K562 (cell line): ENCODE measurements around the gene LLCFC1. TPM values are rescaled to one million over a fixed set of nuclear protein-coding genes. Genes with fewer than 3 reads are reported as not detected.

Source experiments
- ATAC-seq: fragments of 200-7000 bp; cut with Tn5 transposase; 3 replicates; pipeline ENCODE4 v1.9.1; 2020; ENCODE audit warnings: moderate library complexity
- BruUV-seq: library from RNA; stranded (reverse); fragments of 400-500 nt; replicated peaks from 2 replicates; lab custom pipeline; 2021; lab: Mats Ljungman, UMichigan
- CTCF ChIA-PET: fragments of 300-600 bp; formaldehyde crosslinking; extraction: SDS; loops from one replicate; lab custom pipeline; 2021; ENCODE audit warnings: low intra/inter-chr PET ratio; lab: Yijun Ruan, JAX
- POLR2A ChIA-PET: fragments of 300-600, 350-650 bp; sonication (Branson Sonifier 250); formaldehyde crosslinking; extraction: SDS; loops from one replicate; lab custom pipeline; 2021; ENCODE audit warnings: antibody characterized with exemption, inconsistent platforms; lab: Yijun Ruan, JAX
- DNase-seq, 4 experiments: peaks; one replicate each; pipeline versions ENCODE4 v3.0.0 to v3.0.0-alpha.2; 2011 to 2018; ENCODE audit warnings: low spot score in 3 of 4, mixed read lengths in 3 of 4; ENCODE audit errors: extremely low read depth in 1 of 4
- FAIRE-seq: peaks from 2 replicates; lab custom pipeline; 2011; peaks lifted over from hg19 to GRCh38; lab: Jason Lieb, UNC
- H2AFZ ChIP-seq: 2 replicates; pipeline ENCODE4 v1.6.0; 2011; ENCODE audit warnings: low read depth, low read length, control low read depth, inconsistent platforms
- H3K27ac ChIP-seq: fragments of 200-600 bp; 3 replicates; pipeline ENCODE4 v1.8.0; 2011; ENCODE audit warnings: low read depth, mild to moderate bottlenecking, control low read depth, inconsistent platforms, low read length, moderate library complexity, mixed read lengths; ENCODE audit errors: extremely low read depth
- H3K27me3 ChIP-seq, 2 experiments: fragments of 300-600 bp in 1 of 2; 2 replicates in 1 of 2; 3 replicates in 1 of 2; pipeline versions ENCODE4 v1.6.0 to v1.8.0; 2011; ENCODE audit warnings: inconsistent platforms in 2 of 2, low read length in 2 of 2, mild to moderate bottlenecking in 1 of 2, mixed read lengths in 1 of 2, moderate library complexity in 1 of 2; ENCODE audit not compliant: control insufficient read depth in 2 of 2, insufficient read depth in 2 of 2
- H3K36me3 ChIP-seq: fragments of 300-600 bp; 3 replicates; pipeline ENCODE4 v1.8.0; 2011; ENCODE audit warnings: mild to moderate bottlenecking, low read length, inconsistent platforms; ENCODE audit not compliant: control insufficient read depth, insufficient read depth
- H3K4me1 ChIP-seq, 2 experiments: fragments of 200-600 bp in 1 of 2; replicated peaks in 1 of 2; 2 replicates in 1 of 2; 3 replicates in 1 of 2; pipeline versions ENCODE4 v1.5.1 to v1.8.0; 2011; ENCODE audit warnings: inconsistent platforms in 2 of 2, low read length in 2 of 2, mild to moderate bottlenecking in 1 of 2, mixed read lengths in 1 of 2, moderate library complexity in 1 of 2; ENCODE audit not compliant: control insufficient read depth in 2 of 2, insufficient read depth in 2 of 2
- H3K4me2 ChIP-seq: 2 replicates; pipeline ENCODE4 v1.6.1; 2011; ENCODE audit warnings: low read length, control low read depth, inconsistent platforms, mixed read lengths; ENCODE audit not compliant: insufficient read depth
- H3K4me3 ChIP-seq: fragments of 200-600 bp; sonication (generic), shearing (Covaris generic); 2 replicates; pipeline ENCODE4 v1.5.1; 2016; ENCODE audit warnings: control low read depth, inconsistent platforms
- H3K79me2 ChIP-seq: fragments of 200-600 bp; 3 replicates; pipeline ENCODE4 v1.8.0; 2011; ENCODE audit warnings: low read length, inconsistent platforms; ENCODE audit not compliant: control insufficient read depth, insufficient read depth
- H3K9ac ChIP-seq, 2 experiments: 2 replicates each; pipeline versions ENCODE4 v1.6.0 to v1.6.1; 2011; ENCODE audit warnings: low read depth in 2 of 2, low read length in 2 of 2, control low read depth in 1 of 2, inconsistent platforms in 1 of 2, mild to moderate bottlenecking in 1 of 2, mixed read lengths in 1 of 2; ENCODE audit not compliant: insufficient read depth in 1 of 2
- H3K9me1 ChIP-seq: one replicate; pipeline ENCODE4 v1.6.0; 2011; ENCODE audit warnings: inconsistent platforms, mild to moderate bottlenecking, low read length, moderate library complexity; ENCODE audit not compliant: control insufficient read depth, insufficient read depth
- H3K9me3 ChIP-seq: replicated peaks from 2 replicates; pipeline ENCODE4 v1.5.1; 2011; ENCODE audit warnings: low read depth, low read length, inconsistent platforms; ENCODE audit not compliant: control insufficient read depth, insufficient read depth
- H4K20me1 ChIP-seq: replicated peaks from 2 replicates; pipeline ENCODE4 v1.6.1; 2011; ENCODE audit warnings: low read length, inconsistent platforms, mixed read lengths; ENCODE audit not compliant: control insufficient read depth, insufficient read depth
- C11orf30 ChIP-seq: fragments of 450-650 bp; IDR thresholded peaks from 2 replicates; pipeline ENCODE4 v1.6.1; 2016; ENCODE audit warnings: low read depth, mild to moderate bottlenecking
- CSDE1 ChIP-seq, 2 experiments: fragments of 450-650 bp; IDR thresholded peaks; 2 replicates each; pipeline ENCODE4 v1.6.1; 2016; ENCODE audit warnings: mild to moderate bottlenecking in 1 of 2
- FOXK2 ChIP-seq, 2 experiments: fragments of 450-650 bp; IDR thresholded peaks in 1 of 2; conservative IDR thresholded peaks in 1 of 2; 2 replicates each; pipeline ENCODE4 v1.6.1; 2016; ENCODE audit warnings: low read depth in 2 of 2, mild to moderate bottlenecking in 1 of 2
- HNRNPLL ChIP-seq: fragments of 200-400 bp; formaldehyde crosslinking; IDR thresholded peaks from 2 replicates; pipeline ENCODE4 v1.6.1; 2017; ENCODE audit warnings: low read length, low read depth, mild to moderate bottlenecking; ENCODE audit not compliant: poor library complexity, severe bottlenecking
- NBN ChIP-seq: fragments of 450-650 bp; IDR thresholded peaks from 2 replicates; pipeline ENCODE4 v1.6.1; 2016; ENCODE audit warnings: low read depth, mild to moderate bottlenecking
- NFRKB ChIP-seq: fragments of 450-650 bp; IDR thresholded peaks from 2 replicates; pipeline ENCODE4 v1.6.1; 2016; ENCODE audit warnings: low read depth
- NUFIP1 ChIP-seq: fragments of 450-650 bp; IDR thresholded peaks from 2 replicates; pipeline ENCODE4 v1.6.1; 2018; ENCODE audit not compliant: partially characterized antibody
- POLR2A ChIP-seq: fragments of 450-650 bp; conservative IDR thresholded peaks from 2 replicates; pipeline ENCODE4 v1.6.1; 2016
- SMAD1 ChIP-seq: fragments of 150-350 bp; IDR thresholded peaks from 2 replicates; pipeline ENCODE4 v1.6.1; 2014; ENCODE audit warnings: low read length, low read depth; ENCODE audit not compliant: partially characterized antibody
- ZNF140 ChIP-seq: fragments of 250-450 bp; sonication (Bioruptor Pico); IDR thresholded peaks from 2 replicates; pipeline ENCODE4 v1.8.0; 2021; ENCODE audit warnings: moderate library complexity, mild to moderate bottlenecking, inconsistent platforms
- WGBS: fragments of 100-300 bp; shearing (Covaris generic); methylation state at CpG from one replicate; pipeline ENCODE4 v1.1.6; 2016; ENCODE audit warnings: low coverage, mixed read lengths; ENCODE audit not compliant: insufficient coverage; ENCODE audit errors: missing lambda C conversion rate; 5-methylcytosine and 5-hydroxymethylcytosine counted together
- in situ Hi-C: fragments of 300-500 bp; cut with MboI; formaldehyde crosslinking; loops from 4 replicates; pipeline ENCODE4 v1.15.0; 2018; ENCODE audit warnings: inconsistent platforms, mixed read lengths
- intact Hi-C: fragments of 100-400 bp; cut with micrococcal nuclease; formaldehyde crosslinking; loops from 2 replicates; pipeline ENCODE4 v1.14.2; 2022
- polyA plus RNA-seq, 8 experiments: library from polyadenylated mRNA; depleted of rRNA in 4 of 8; stranded (reverse) in 5 of 8; unstranded in 3 of 8; fragments of >200 nt; fragmentation: Nextera tagmentation in 2 of 8; fragmentation: Illumina TruSeq in 1 of 8; extraction: Ambion mirVana in 2 of 8; extraction: Trizol in 1 of 8; gene quantifications; 2 replicates each; pipeline versions ENCODE4 v1.2.1 to v1.2.3, GENCODE V29; 2011 to 2014; ENCODE audit warnings: inconsistent platforms in 1 of 8, missing spikeins in 1 of 8
- total RNA-seq, 7 experiments: library from RNA; depleted of rRNA in 6 of 7; stranded (reverse); fragments of >200 nt in 6 of 7; fragmentation: Illumina TruSeq in 2 of 7; extraction: Trizol in 2 of 7; gene quantifications; 2 replicates each; pipeline versions ENCODE4 v1.2.1 to v1.2.3, GENCODE V29; 2011 to 2021; ENCODE audit warnings: low replicate concordance in 1 of 7
- TF ChIP-seq, protein P1 (sequence below): fragments of 250-450 bp; sonication (Bioruptor Pico); IDR thresholded peaks from 2 replicates; pipeline ENCODE4 v1.4.0; 2020; ENCODE audit warnings: borderline replicate concordance
- TF ChIP-seq, protein P2 (sequence below): fragments of 450-650 bp; IDR thresholded peaks from 2 replicates; pipeline ENCODE4 v1.6.1; 2017; ENCODE audit warnings: antibody characterized with exemption, mild to moderate bottlenecking

Gene LLCFC1
- total and polyA plus RNA-seq, 9 of the 15 experiments (the other 6 are each of a cell fraction or from before 2014, with no cell fraction given) = not detected

DNA sequence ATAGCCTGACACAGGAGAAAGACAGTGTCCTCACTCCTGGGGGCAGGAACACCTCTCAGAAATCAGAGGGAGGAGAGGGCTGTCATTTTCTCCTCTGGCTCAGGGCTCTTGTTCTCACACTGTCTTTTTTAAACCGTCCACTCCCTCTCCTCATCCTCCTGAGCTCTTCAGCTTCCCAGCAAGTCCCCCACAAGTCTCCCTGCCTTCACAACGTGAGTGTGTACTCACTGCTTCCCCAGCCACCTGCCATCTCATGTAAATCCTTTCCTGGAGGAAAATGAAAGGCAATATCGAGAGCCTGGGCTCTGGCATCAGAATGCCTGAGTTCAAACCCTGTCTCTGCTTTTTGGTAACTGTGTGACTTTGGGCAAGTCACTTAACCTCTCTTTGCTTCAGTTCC lies 5.7 kb downstream of the LLCFC1 start:
- Histone ChIP-seq H3K9ac (no peak overlapping the region), H3K36me3 (peaks cover 41% of the 10 kb centered on the region), H3K79me2 (no peaks in the 10 kb centered on the region), H3K4me2 (no peak overlapping the region), H3K27ac (no peak overlapping the region), H3K9me3 (no peaks in the 10 kb centered on the region), H2AFZ (no peak overlapping the region), H4K20me1 (no peaks in the 10 kb centered on the region), H3K9me1 (peaks cover 4% of the 10 kb centered on the region), H3K27me3 (no peaks in the 10 kb centered on the region), H3K4me3 (no peak overlapping the region), H3K4me1 (no peaks in the 10 kb centered on the region)
- 33% methylated on average over 3 of the region's 3 CpGs for WGBS
- no TSS peak for BruUV-seq
- FAIRE-seq (no peak), DNase-seq (no peak), ATAC-seq (no peak)
- in situ Hi-C loops = no loop called here
- TF ChIP-seq POLR2A (peak; percentile 35; the same call in 1 of the 2 replicates), FOXK2 (conservative IDR thresholded peaks at IDR 0.05 in 1 of 2, IDR thresholded peaks at IDR 0.05 in 1 of 2; ENCODE audit: low read depth in 2 of 2) (no peak), HNRNPLL (peak; percentile 13)
- intact Hi-C loops = no loop called here
- ChIA-PET CTCF (no interaction called here), POLR2A (interaction anchor here (0.6 to 3.5 kb wide), 5 partner anchors 9 to 56 kb away, joined by 3 to 13 read pairs (median 3); partner anchors contain the start of genes KEL and TRPV5)

DNA sequence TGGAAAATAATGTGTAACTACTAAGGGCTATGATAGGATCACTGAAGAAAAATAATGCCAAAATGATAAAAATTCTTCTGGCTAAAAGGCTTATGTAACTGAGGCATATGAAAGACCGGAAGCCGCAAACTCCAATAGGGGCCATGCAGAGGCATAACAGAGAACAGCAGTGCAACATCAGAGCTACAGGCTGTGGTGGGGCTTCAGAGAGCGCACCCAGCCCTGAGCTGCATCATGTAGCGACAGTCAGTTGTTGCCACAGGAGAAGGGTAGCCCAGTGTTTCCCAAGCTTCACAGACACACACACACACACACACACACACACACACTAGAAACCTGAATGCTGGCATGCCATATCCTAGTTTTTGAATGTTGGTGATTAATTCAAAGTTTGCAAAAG lies 9.3 kb downstream of the LLCFC1 start:
- no peaks in the 10 kb centered on the region for H3K9me1 ChIP-seq
- ATAC-seq (no peak), DNase-seq (no peak), FAIRE-seq (no peak)
- H3K27me3 ChIP-seq = no peaks in the 10 kb centered on the region
- 95% methylated on average over 4 of the region's 4 CpGs for WGBS
- ChIA-PET CTCF (no interaction called here), POLR2A (no interaction called here)
- H3K4me3 ChIP-seq = no peak overlapping the region
- no peak overlapping the region for H3K27ac ChIP-seq
- no peak overlapping the region for H3K9ac ChIP-seq
- no peaks in the 10 kb centered on the region for H3K4me1 ChIP-seq
- H3K36me3 ChIP-seq = peaks cover 54% of the 10 kb centered on the region
- H4K20me1 ChIP-seq = no peaks in the 10 kb centered on the region
- H3K9me3 ChIP-seq = no peaks in the 10 kb centered on the region
- H3K4me2 ChIP-seq = no peak overlapping the region
- intact Hi-C loops = no loop called here
- no peak overlapping the region for H2AFZ ChIP-seq
- H3K79me2 ChIP-seq = no peaks in the 10 kb centered on the region
- in situ Hi-C loops = no loop called here
- BruUV-seq = no TSS peak
- TF ChIP-seq ZNF140 (CRISPR knock-in tag) (no peak), NFRKB (no peak), SMAD1 (no peak), CSDE1 (IDR thresholded peaks at IDR 0.05) (no peak), NBN (no peak), C11orf30 (no peak), NUFIP1 (no peak)
- TF ChIP-seq, protein P1, sequence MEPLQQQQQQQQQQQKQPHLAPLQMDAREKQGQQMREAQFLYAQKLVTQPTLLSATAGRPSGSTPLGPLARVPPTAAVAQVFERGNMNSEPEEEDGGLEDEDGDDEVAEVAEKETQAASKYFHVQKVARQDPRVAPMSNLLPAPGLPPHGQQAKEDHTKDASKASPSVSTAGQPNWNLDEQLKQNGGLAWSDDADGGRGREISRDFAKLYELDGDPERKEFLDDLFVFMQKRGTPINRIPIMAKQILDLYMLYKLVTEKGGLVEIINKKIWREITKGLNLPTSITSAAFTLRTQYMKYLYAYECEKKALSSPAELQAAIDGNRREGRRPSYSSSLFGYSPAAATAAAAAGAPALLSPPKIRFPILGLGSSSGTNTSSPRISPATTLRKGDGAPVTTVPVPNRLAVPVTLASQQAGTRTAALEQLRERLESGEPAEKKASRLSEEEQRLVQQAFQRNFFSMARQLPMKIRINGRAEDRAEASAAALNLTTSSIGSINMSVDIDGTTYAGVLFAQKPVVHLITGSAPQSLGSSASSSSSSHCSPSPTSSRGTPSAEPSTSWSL (CRISPR knock-in tag) = no peak
- TF ChIP-seq, protein P2, sequence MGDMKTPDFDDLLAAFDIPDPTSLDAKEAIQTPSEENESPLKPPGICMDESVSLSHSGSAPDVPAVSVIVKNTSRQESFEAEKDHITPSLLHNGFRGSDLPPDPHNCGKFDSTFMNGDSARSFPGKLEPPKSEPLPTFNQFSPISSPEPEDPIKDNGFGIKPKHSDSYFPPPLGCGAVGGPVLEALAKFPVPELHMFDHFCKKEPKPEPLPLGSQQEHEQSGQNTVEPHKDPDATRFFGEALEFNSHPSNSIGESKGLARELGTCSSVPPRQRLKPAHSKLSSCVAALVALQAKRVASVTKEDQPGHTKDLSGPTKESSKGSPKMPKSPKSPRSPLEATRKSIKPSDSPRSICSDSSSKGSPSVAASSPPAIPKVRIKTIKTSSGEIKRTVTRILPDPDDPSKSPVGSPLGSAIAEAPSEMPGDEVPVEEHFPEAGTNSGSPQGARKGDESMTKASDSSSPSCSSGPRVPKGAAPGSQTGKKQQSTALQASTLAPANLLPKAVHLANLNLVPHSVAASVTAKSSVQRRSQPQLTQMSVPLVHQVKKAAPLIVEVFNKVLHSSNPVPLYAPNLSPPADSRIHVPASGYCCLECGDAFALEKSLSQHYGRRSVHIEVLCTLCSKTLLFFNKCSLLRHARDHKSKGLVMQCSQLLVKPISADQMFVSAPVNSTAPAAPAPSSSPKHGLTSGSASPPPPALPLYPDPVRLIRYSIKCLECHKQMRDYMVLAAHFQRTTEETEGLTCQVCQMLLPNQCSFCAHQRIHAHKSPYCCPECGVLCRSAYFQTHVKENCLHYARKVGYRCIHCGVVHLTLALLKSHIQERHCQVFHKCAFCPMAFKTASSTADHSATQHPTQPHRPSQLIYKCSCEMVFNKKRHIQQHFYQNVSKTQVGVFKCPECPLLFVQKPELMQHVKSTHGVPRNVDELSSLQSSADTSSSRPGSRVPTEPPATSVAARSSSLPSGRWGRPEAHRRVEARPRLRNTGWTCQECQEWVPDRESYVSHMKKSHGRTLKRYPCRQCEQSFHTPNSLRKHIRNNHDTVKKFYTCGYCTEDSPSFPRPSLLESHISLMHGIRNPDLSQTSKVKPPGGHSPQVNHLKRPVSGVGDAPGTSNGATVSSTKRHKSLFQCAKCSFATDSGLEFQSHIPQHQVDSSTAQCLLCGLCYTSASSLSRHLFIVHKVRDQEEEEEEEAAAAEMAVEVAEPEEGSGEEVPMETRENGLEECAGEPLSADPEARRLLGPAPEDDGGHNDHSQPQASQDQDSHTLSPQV = no peak
